NK-92 treated with Interleukin-12 subunit alpha and Interleukin-12 subunit beta, amount 100 ng/mL, for 24 hours (cell line): ENCODE measurements around the gene ATG7.
"Not testable (repeated sequence)": the region's sequence is repeated elsewhere in the genome, so short reads cannot be mapped to it uniquely, and the experiment has no call there.

Source experiments
- DNase-seq: peaks from one replicate; lab custom pipeline; 2025; lab: John Stamatoyannopoulos, UW

ATG7 gene

GRCh38 chr3:11389386-11390268 lies 117.4 kb downstream of the ATG7 start:
- DNase-seq = no peak

GRCh38 chr3:11390411-11391131 lies 118.4 kb downstream of the ATG7 start:
- no peak for DNase-seq

- no peak for DNase-seq
Observed at GRCh38 chr3:11391174-11391879, 119.1 kb downstream of the ATG7 start.

GRCh38 chr3:11392014-11392859 lies 120.0 kb downstream of the ATG7 start:
- DNase-seq = no peak

- DNase-seq = no peak
Observed at GRCh38 chr3:11392860-11393114, 120.6 kb downstream of the ATG7 start.

- no peak for DNase-seq
Observed at GRCh38 chr3:11393401-11393800, 121.2 kb downstream of the ATG7 start.

- DNase-seq = no peak
Observed at GRCh38 chr3:11394392-11394791, 122.2 kb downstream of the ATG7 start.

GRCh38 chr3:11400213-11400612 lies 128.0 kb downstream of the ATG7 start:
- DNase-seq = no peak

GRCh38 chr3:11401434-11401833 lies 129.2 kb downstream of the ATG7 start:
- no peak for DNase-seq

- DNase-seq = no peak
Observed at GRCh38 chr3:11405323-11405722, 133.1 kb downstream of the ATG7 start.

- no peak for DNase-seq
Observed at GRCh38 chr3:11407644-11408043, 135.4 kb downstream of the ATG7 start.

GRCh38 chr3:11408324-11408859 lies 136.2 kb downstream of the ATG7 start:
- DNase-seq = not testable (repeated sequence)

- no peak for DNase-seq
Observed at GRCh38 chr3:11410564-11410963, 138.4 kb downstream of the ATG7 start.

GRCh38 chr3:11411956-11412355 lies 139.8 kb downstream of the ATG7 start:
- no peak for DNase-seq

GRCh38 chr3:11413071-11413470 lies 140.9 kb downstream of the ATG7 start:
- DNase-seq = no peak

GRCh38 chr3:11415099-11415498 lies 142.9 kb downstream of the ATG7 start:
- no peak for DNase-seq

GRCh38 chr3:11420066-11420465 lies 147.9 kb downstream of the ATG7 start:
- no peak for DNase-seq

GRCh38 chr3:11422291-11422690 lies 150.1 kb downstream of the ATG7 start:
- DNase-seq = no peak

GRCh38 chr3:11423868-11424267 lies 151.7 kb downstream of the ATG7 start:
- DNase-seq = no peak

GRCh38 chr3:11424277-11424676 lies 152.1 kb downstream of the ATG7 start:
- no peak for DNase-seq

GRCh38 chr3:11430207-11430606 lies 158.0 kb downstream of the ATG7 start:
- DNase-seq = no peak

GRCh38 chr3:11430624-11431023 lies 158.4 kb downstream of the ATG7 start:
- DNase-seq = no peak
